GM18858 (cell line): ENCODE measurements around the gene CAMTA1.

Experiments
- ATAC-seq: cut with Tn5 transposase; IDR thresholded peaks from one replicate; pipeline ENCODE4 v1.9.1; 2021; ENCODE audit not compliant: unreplicated experiment

CAMTA1 gene

GRCh38 chr1:7100479-7100878 lies 315.2 kb downstream of the CAMTA1 start:
- no peak for ATAC-seq

- no peak for ATAC-seq
These were observed 315.9 kb downstream of the CAMTA1 start for GRCh38 chr1:7101187-7101586.

- no peak for ATAC-seq
These were observed 318.1 kb downstream of the CAMTA1 start for GRCh38 chr1:7103361-7103782.

- ATAC-seq = no peak
These were observed 318.6 kb downstream of the CAMTA1 start for GRCh38 chr1:7103874-7104273.

GRCh38 chr1:7104339-7104738 lies 319.1 kb downstream of the CAMTA1 start:
- no peak for ATAC-seq

GRCh38 chr1:7105269-7105668 lies 320.0 kb downstream of the CAMTA1 start:
- ATAC-seq = no peak

GRCh38 chr1:7106442-7107108 lies 321.3 kb downstream of the CAMTA1 start:
- no peak for ATAC-seq

- ATAC-seq = no peak
These were observed 322.0 kb downstream of the CAMTA1 start for GRCh38 chr1:7107109-7107830.

GRCh38 chr1:7108251-7108650 lies 323.0 kb downstream of the CAMTA1 start:
- ATAC-seq = no peak

- no peak for ATAC-seq
These were observed 324.6 kb downstream of the CAMTA1 start for GRCh38 chr1:7109901-7110300.

- no peak for ATAC-seq
These were observed 325.1 kb downstream of the CAMTA1 start for GRCh38 chr1:7110321-7110720.

- ATAC-seq = no peak
These were observed 326.6 kb downstream of the CAMTA1 start for GRCh38 chr1:7111853-7112252.

GRCh38 chr1:7113136-7113535 lies 327.9 kb downstream of the CAMTA1 start:
- ATAC-seq = no peak

- no peak for ATAC-seq
These were observed 328.6 kb downstream of the CAMTA1 start for GRCh38 chr1:7113822-7114221.

- no peak for ATAC-seq
These were observed 330.7 kb downstream of the CAMTA1 start for GRCh38 chr1:7116001-7116400.

- ATAC-seq = no peak
These were observed 332.4 kb downstream of the CAMTA1 start for GRCh38 chr1:7117399-7118281.

GRCh38 chr1:7119156-7119555 lies 333.9 kb downstream of the CAMTA1 start:
- no peak for ATAC-seq

- ATAC-seq = no peak
These were observed 335.8 kb downstream of the CAMTA1 start for GRCh38 chr1:7120863-7121621.

GRCh38 chr1:7121622-7121988 lies 336.4 kb downstream of the CAMTA1 start:
- ATAC-seq = no peak

- ATAC-seq = no peak
These were observed 342.2 kb downstream of the CAMTA1 start for GRCh38 chr1:7127322-7128075.
